GM19240 (cell line): Measurements from ENCODE around the gene SPATA2.

Source experiments
- DNase-seq: peaks from one replicate; pipeline ENCODE4 v3.0.0; 2011; ENCODE audit warnings: low spot score; ENCODE audit not compliant: insufficient read length

The SPATA2 gene

GRCh38 chr20:49935746-49936152 is 20.4 kb upstream of the SPATA2 start:
- DNase-seq: no peak

GRCh38 chr20:49929142-49929494 is 13.8 kb upstream of the SPATA2 start:
- no peak for DNase-seq

GRCh38 chr20:49928411-49929141 is 13.2 kb upstream of the SPATA2 start:
- peak; percentile 71 for DNase-seq

DNA sequence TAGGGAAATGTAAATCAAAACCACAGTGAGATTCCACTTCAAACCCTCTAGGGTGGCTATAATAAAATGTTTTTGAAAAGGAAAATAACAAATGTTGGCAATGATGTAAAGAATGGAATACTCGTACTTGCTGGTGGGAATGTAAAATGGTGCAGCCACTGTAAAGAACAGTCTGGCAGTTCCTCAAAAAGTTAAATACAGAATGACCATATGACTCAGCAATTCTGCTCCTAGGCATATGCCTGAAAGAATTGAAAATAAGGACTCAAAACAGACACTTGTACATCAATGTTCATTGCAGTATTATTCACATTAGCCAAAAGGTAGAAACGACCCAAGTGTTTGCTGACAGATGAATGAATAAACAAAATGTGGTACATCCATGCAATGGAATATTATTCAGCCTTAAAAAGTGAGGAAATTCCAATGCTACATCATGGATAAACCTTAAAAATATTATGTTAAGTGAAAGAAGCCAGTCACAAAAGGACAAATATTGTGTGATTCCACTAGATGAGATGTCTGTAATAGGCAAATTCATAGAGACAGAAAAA is 10.6 kb upstream of the SPATA2 start:
- no peak for DNase-seq

DNA sequence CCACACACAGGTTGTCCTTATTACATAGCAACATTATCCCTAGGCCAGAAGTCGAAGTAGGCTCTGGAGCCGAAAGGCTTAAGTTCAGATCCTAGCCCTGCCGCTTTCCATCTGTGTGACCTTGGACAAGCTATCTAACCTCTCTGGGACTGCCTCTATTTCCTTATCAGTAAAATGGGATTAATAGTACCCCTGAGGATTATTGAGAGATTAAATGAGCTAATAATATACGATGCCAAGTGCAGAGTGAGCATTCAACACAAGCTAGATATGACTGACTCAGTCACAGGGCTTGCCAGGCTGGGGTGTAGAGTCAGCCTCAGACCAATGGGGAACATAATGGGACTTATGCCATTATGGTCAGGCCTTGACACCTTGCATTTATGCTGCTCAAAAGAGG is 8.9 kb upstream of the SPATA2 start:
- DNase-seq: no peak

- DNase-seq: no peak
These were observed 4.1 kb upstream of the SPATA2 start for GRCh38 chr20:49919461-49919860.

- DNase-seq: no peak
These were observed 3.7 kb upstream of the SPATA2 start for GRCh38 chr20:49919009-49919408.

DNA sequence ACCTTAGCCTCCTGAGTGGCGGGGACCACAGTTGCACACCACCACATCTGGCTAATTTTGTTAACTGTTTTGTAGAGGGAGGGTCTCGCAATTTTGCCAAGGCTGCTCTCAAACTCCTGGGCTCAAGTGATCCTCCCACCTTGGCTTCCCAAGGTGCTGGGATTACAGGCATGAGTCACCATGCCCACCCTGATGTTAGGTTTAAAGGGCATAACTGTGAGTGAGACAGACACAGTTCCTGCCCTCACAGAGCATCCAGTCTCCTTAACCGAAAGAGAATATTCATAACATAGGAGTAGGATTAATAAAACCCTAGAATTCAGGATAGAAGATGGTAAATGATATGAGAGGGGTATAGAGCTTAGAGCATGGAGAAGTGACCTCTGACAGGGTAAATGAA is 3.1 kb upstream of the SPATA2 start:
- DNase-seq: no peak

GRCh38 chr20:49916146-49917002 is 1.0 kb upstream of the SPATA2 start:
- no peak for DNase-seq

GRCh38 chr20:49915118-49915379 is 280 bp downstream of the SPATA2 start:
- peak; percentile 33 for DNase-seq

- DNase-seq: no peak
These were observed 815 bp downstream of the SPATA2 start for GRCh38 chr20:49914310-49915117.

GRCh38 chr20:49913399-49914047 is 1.8 kb downstream of the SPATA2 start:
- DNase-seq: no peak

GRCh38 chr20:49910340-49910706 is 5.0 kb downstream of the SPATA2 start:
- no peak for DNase-seq

- no peak for DNase-seq
These were observed 5.6 kb downstream of the SPATA2 start for GRCh38 chr20:49909499-49910339.

GRCh38 chr20:49908258-49908565 is 7.1 kb downstream of the SPATA2 start:
- no peak for DNase-seq

DNA sequence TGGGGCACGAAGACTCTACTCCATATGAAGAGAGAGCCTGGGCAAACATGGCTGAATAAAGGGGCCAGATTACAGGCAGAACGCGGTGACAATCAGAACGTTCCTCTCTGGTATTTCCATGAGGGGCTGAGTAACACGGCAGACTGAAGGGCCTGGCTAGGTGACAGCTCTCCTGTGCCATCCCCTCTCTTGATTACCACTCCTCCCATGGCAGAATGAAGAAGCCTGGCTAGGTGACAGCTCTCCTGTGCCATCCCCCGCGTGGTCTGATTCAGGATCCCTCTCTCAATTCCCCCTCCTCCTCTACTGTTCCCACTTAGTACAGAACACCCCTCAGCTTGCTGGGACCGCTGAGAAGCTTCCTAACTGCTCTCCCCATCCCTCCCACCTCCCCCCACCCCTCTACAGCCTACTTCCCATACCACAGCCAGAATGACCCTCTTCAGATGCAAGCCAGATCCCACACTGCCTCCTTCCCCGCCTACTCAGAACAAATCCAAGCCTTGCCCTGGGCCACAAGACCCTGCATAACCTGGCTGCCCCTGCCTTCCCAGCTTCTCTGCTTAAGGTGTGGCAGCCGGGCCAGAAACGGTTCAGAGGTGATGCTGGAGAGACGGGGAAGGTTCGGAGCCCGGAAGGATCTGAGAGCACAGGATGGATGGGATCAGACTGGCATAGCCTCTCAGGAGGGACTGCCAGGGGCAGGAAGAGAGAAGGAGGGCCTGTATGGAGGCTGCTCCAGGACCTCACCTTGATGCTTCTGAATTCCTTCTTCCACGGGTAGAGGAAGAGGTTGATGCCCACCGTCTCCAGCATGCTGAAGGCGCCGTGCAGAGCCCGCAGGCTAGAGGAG is 7.7 kb downstream of the SPATA2 start:
- DNase-seq: no peak

GRCh38 chr20:49906615-49907154 is 8.6 kb downstream of the SPATA2 start:
- no peak for DNase-seq

- no peak for DNase-seq
These were observed 9.2 kb downstream of the SPATA2 start for GRCh38 chr20:49906101-49906604.

GRCh38 chr20:49905415-49906091 is 9.8 kb downstream of the SPATA2 start:
- no peak for DNase-seq
